ENCODE data around the gene IMMP2L.

DNA sequence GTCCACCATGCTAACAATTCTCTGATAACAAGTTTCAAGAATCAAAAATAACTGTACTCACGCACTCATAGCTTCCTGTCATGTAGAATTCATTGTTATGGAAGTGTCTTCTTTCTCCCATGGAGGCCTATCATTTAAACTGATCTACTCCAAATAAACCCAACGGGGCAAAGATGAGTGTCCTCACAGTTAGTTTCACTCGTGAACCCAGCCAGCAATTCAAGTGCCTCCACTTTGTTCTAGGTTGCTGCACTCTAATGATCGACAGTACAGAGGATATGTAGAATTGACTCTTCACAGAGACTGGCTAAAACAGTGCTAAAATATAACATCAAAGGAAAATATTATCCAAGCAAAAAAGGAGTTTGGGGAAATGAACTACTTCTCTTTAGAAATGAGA, 360.0 kb downstream of the IMMP2L start:
- no peak for TF ChIP-seq GATA3 (IDR thresholded peaks at IDR 0.05; ENCODE audit: borderline replicate concordance)
- TF ChIP-seq, protein P1, sequence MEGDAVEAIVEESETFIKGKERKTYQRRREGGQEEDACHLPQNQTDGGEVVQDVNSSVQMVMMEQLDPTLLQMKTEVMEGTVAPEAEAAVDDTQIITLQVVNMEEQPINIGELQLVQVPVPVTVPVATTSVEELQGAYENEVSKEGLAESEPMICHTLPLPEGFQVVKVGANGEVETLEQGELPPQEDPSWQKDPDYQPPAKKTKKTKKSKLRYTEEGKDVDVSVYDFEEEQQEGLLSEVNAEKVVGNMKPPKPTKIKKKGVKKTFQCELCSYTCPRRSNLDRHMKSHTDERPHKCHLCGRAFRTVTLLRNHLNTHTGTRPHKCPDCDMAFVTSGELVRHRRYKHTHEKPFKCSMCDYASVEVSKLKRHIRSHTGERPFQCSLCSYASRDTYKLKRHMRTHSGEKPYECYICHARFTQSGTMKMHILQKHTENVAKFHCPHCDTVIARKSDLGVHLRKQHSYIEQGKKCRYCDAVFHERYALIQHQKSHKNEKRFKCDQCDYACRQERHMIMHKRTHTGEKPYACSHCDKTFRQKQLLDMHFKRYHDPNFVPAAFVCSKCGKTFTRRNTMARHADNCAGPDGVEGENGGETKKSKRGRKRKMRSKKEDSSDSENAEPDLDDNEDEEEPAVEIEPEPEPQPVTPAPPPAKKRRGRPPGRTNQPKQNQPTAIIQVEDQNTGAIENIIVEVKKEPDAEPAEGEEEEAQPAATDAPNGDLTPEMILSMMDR (IDR thresholded peaks at IDR 0.05): no peak
- no peak for TF ChIP-seq SREBF2 (IDR thresholded peaks at IDR 0.05)
- TF ChIP-seq ELK1 (IDR thresholded peaks at IDR 0.05; ENCODE audit: low read depth, low read length): no peak

Measured in A549 (cell line).